Measurements from ENCODE around the gene LOXL3.

LOXL3 gene

DNA sequence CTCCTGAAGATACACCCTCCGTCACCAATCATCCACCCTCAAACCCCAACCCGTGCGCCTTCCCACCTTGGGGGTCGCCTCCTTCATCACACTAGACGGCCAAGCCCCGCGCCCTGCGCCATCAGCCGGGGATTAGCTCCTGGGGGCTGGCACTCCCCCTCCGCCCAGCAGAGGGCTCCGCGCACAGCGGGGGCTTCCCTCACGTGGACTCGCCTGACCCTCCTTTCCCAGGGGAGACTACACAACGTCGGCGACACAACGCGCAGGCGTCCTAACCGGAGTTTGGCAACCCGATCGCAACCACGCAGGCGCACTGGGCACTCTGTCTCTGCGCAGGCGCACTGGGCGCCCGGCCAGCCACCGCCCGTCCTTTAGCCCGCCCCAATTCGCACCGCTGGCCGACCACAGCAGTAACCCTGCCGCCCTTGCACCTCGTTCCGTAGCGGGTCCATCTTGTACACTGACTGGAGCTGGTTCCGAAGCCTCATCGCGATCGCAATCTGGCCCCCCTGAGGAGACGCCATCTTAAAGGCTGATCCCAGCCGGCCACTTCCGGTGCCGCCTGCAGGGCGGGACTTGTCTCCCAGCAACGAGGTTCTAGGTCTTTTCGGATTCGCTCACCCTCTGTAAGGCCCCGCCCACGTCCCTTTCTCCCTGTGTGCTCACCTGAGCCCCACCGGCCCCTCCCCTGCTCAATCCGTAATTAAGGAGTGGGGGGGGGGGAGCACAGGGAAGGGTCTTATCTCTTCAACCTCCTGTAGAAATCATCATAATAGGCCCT, 46.4 kb downstream of the LOXL3 start, which contains the start of gene PCGF1 (continued):
- TF ChIP-seq SP7 (tag by site-specific recombination; IDR thresholded peaks at IDR 0.05) (peak; percentile 70; the same call in 1 of the 2 replicates), REPIN1 (tag by site-specific recombination; IDR thresholded peaks at IDR 0.05; ENCODE audit: low read depth) (no peak), ZNF707 (tag by site-specific recombination; IDR thresholded peaks at IDR 0.05) (no peak), ZNF248 (tag by site-specific recombination; IDR thresholded peaks at IDR 0.05) (no peak), ZNF660 (tag by site-specific recombination; IDR thresholded peaks at IDR 0.05) (no peak), KLF16 (tag by site-specific recombination; IDR thresholded peaks at IDR 0.05) (no peak; the same call in 1 of the 2 replicates), ZNF529 (tag by site-specific recombination; IDR thresholded peaks at IDR 0.05; ENCODE audit: insufficient replicate concordance) (no peak), ZNF266 (tag by site-specific recombination; IDR thresholded peaks at IDR 0.05; ENCODE audit: low read depth) (no peak), IKZF3 (tag by site-specific recombination; IDR thresholded peaks at IDR 0.05) (no peak), ZNF610 (tag by site-specific recombination; IDR thresholded peaks at IDR 0.05; ENCODE audit: borderline replicate concordance) (no peak; the same call in 1 of the 2 replicates), ZNF274 (IDR thresholded peaks at IDR 0.05; ENCODE audit: low read length) (no peak), ZNF274 (tag by site-specific recombination; IDR thresholded peaks at IDR 0.05; ENCODE audit: borderline replicate concordance) (no peak), ZNF560 (tag by site-specific recombination; IDR thresholded peaks at IDR 0.05; ENCODE audit: borderline replicate concordance) (no peak), ZNF23 (tag by site-specific recombination; IDR thresholded peaks at IDR 0.05; ENCODE audit: borderline replicate concordance) (no peak), YY1 (tag by site-specific recombination; IDR thresholded peaks at IDR 0.05) (peak; percentile 85), ZNF211 (tag by site-specific recombination; IDR thresholded peaks at IDR 0.05; ENCODE audit: low read depth) (no peak), ZNF558 (tag by site-specific recombination; IDR thresholded peaks at IDR 0.05) (no peak)
- TF ChIP-seq, protein P1, sequence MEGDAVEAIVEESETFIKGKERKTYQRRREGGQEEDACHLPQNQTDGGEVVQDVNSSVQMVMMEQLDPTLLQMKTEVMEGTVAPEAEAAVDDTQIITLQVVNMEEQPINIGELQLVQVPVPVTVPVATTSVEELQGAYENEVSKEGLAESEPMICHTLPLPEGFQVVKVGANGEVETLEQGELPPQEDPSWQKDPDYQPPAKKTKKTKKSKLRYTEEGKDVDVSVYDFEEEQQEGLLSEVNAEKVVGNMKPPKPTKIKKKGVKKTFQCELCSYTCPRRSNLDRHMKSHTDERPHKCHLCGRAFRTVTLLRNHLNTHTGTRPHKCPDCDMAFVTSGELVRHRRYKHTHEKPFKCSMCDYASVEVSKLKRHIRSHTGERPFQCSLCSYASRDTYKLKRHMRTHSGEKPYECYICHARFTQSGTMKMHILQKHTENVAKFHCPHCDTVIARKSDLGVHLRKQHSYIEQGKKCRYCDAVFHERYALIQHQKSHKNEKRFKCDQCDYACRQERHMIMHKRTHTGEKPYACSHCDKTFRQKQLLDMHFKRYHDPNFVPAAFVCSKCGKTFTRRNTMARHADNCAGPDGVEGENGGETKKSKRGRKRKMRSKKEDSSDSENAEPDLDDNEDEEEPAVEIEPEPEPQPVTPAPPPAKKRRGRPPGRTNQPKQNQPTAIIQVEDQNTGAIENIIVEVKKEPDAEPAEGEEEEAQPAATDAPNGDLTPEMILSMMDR (tag by site-specific recombination; IDR thresholded peaks at IDR 0.05): peak; percentile 100
- TF ChIP-seq, protein P2, sequence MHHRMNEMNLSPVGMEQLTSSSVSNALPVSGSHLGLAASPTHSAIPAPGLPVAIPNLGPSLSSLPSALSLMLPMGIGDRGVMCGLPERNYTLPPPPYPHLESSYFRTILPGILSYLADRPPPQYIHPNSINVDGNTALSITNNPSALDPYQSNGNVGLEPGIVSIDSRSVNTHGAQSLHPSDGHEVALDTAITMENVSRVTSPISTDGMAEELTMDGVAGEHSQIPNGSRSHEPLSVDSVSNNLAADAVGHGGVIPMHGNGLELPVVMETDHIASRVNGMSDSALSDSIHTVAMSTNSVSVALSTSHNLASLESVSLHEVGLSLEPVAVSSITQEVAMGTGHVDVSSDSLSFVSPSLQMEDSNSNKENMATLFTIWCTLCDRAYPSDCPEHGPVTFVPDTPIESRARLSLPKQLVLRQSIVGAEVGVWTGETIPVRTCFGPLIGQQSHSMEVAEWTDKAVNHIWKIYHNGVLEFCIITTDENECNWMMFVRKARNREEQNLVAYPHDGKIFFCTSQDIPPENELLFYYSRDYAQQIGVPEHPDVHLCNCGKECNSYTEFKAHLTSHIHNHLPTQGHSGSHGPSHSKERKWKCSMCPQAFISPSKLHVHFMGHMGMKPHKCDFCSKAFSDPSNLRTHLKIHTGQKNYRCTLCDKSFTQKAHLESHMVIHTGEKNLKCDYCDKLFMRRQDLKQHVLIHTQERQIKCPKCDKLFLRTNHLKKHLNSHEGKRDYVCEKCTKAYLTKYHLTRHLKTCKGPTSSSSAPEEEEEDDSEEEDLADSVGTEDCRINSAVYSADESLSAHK (tag by site-specific recombination; IDR thresholded peaks at IDR 0.05): 0 out of 2 replicates have a peak, but pooled peaks have one; percentile 38
- TF ChIP-seq, protein P3, sequence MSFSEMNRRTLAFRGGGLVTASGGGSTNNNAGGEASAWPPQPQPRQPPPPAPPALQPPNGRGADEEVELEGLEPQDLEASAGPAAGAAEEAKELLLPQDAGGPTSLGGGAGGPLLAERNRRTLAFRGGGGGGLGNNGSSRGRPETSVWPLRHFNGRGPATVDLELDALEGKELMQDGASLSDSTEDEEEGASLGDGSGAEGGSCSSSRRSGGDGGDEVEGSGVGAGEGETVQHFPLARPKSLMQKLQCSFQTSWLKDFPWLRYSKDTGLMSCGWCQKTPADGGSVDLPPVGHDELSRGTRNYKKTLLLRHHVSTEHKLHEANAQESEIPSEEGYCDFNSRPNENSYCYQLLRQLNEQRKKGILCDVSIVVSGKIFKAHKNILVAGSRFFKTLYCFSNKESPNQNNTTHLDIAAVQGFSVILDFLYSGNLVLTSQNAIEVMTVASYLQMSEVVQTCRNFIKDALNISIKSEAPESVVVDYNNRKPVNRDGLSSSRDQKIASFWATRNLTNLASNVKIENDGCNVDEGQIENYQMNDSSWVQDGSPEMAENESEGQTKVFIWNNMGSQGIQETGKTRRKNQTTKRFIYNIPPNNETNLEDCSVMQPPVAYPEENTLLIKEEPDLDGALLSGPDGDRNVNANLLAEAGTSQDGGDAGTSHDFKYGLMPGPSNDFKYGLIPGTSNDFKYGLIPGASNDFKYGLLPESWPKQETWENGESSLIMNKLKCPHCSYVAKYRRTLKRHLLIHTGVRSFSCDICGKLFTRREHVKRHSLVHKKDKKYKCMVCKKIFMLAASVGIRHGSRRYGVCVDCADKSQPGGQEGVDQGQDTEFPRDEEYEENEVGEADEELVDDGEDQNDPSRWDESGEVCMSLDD (tag by site-specific recombination; IDR thresholded peaks at IDR 0.05): peak; percentile 96
- TF ChIP-seq, protein P4, sequence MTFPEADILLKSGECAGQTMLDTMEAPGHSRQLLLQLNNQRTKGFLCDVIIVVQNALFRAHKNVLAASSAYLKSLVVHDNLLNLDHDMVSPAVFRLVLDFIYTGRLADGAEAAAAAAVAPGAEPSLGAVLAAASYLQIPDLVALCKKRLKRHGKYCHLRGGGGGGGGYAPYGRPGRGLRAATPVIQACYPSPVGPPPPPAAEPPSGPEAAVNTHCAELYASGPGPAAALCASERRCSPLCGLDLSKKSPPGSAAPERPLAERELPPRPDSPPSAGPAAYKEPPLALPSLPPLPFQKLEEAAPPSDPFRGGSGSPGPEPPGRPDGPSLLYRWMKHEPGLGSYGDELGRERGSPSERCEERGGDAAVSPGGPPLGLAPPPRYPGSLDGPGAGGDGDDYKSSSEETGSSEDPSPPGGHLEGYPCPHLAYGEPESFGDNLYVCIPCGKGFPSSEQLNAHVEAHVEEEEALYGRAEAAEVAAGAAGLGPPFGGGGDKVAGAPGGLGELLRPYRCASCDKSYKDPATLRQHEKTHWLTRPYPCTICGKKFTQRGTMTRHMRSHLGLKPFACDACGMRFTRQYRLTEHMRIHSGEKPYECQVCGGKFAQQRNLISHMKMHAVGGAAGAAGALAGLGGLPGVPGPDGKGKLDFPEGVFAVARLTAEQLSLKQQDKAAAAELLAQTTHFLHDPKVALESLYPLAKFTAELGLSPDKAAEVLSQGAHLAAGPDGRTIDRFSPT (tag by site-specific recombination; IDR thresholded peaks at IDR 0.05): peak; percentile 96
- TF ChIP-seq, protein P5, sequence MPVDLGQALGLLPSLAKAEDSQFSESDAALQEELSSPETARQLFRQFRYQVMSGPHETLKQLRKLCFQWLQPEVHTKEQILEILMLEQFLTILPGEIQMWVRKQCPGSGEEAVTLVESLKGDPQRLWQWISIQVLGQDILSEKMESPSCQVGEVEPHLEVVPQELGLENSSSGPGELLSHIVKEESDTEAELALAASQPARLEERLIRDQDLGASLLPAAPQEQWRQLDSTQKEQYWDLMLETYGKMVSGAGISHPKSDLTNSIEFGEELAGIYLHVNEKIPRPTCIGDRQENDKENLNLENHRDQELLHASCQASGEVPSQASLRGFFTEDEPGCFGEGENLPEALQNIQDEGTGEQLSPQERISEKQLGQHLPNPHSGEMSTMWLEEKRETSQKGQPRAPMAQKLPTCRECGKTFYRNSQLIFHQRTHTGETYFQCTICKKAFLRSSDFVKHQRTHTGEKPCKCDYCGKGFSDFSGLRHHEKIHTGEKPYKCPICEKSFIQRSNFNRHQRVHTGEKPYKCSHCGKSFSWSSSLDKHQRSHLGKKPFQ (tag by site-specific recombination; IDR thresholded peaks at IDR 0.05): no peak
- TF ChIP-seq, protein P6, sequence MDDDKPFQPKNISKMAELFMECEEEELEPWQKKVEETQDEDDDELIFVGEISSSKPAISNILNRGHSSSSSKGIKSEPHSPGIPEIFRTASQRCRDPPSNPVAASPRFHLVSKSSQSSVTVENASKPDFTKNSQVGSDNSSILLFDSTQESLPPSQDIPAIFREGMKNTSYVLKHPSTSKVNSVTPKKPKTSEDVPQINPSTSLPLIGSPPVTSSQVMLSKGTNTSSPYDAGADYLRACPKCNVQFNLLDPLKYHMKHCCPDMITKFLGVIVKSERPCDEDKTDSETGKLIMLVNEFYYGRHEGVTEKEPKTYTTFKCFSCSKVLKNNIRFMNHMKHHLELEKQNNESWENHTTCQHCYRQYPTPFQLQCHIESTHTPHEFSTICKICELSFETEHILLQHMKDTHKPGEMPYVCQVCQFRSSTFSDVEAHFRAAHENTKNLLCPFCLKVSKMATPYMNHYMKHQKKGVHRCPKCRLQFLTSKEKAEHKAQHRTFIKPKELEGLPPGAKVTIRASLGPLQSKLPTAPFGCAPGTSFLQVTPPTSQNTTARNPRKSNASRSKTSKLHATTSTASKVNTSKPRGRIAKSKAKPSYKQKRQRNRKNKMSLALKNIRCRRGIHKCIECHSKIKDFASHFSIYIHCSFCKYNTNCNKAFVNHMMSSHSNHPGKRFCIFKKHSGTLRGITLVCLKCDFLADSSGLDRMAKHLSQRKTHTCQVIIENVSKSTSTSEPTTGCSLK (tag by site-specific recombination; IDR thresholded peaks at IDR 0.05): no peak
- TF ChIP-seq, protein P7, sequence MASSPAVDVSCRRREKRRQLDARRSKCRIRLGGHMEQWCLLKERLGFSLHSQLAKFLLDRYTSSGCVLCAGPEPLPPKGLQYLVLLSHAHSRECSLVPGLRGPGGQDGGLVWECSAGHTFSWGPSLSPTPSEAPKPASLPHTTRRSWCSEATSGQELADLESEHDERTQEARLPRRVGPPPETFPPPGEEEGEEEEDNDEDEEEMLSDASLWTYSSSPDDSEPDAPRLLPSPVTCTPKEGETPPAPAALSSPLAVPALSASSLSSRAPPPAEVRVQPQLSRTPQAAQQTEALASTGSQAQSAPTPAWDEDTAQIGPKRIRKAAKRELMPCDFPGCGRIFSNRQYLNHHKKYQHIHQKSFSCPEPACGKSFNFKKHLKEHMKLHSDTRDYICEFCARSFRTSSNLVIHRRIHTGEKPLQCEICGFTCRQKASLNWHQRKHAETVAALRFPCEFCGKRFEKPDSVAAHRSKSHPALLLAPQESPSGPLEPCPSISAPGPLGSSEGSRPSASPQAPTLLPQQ (tag by site-specific recombination; IDR thresholded peaks at IDR 0.05): peak; percentile 50; the same call in 1 of the 2 replicates
